OCI-LY3 (cell line): ENCODE measurements around the gene ANGPTL4.
"Not testable (repeated sequence)": the region's sequence is repeated elsewhere in the genome, so short reads cannot be mapped to it uniquely, and the experiment has no call there.

Source experiments
- H2AFZ ChIP-seq: fragments of 200-600, 300-600 bp; shearing (Covaris generic); 2 replicates; pipeline ENCODE4 v1.6.0; 2014; ENCODE audit warnings: antibody characterized with exemption, low read depth, low read length
- H3K27ac ChIP-seq: fragments of 200-600, 300-600 bp; sonication (generic); 2 replicates; pipeline ENCODE4 v1.5.1; 2014; ENCODE audit warnings: mild to moderate bottlenecking, low read length, moderate library complexity, mixed read lengths
- H3K27me3 ChIP-seq: fragments of 200-600, 300-600 bp; sonication (generic); 2 replicates; pipeline ENCODE4 v1.6.1; 2014; ENCODE audit warnings: low read depth, low read length, mixed read lengths
- H3K36me3 ChIP-seq: fragments of 200-600, 300-600 bp; sonication (generic); replicated peaks from 2 replicates; pipeline ENCODE3; 2014; ENCODE audit warnings: low read depth, low read length, mixed read lengths
- H3K4me1 ChIP-seq: fragments of 300-600, 200-600 bp; sonication (generic); 2 replicates; pipeline ENCODE4 v1.6.1; 2014; ENCODE audit warnings: low read length, mixed read lengths
- H3K4me2 ChIP-seq: fragments of 200-600, 300-600 bp; sonication (generic); 2 replicates; pipeline ENCODE4 v1.6.1; 2014; ENCODE audit warnings: low read length, mixed read lengths
- H3K4me3 ChIP-seq: fragments of 300-600, 200-600 bp; sonication (generic); 2 replicates; pipeline ENCODE4 v1.5.1; 2014; ENCODE audit warnings: antibody characterized with exemption, mild to moderate bottlenecking, low read length, moderate library complexity
- H3K79me2 ChIP-seq: fragments of 300-600, 200-600 bp; shearing (Covaris generic); 2 replicates; pipeline ENCODE4 v1.6.1; 2014; ENCODE audit warnings: mild to moderate bottlenecking, low read length, mixed read lengths
- H3K9ac ChIP-seq: fragments of 300-600, 200-600 bp; shearing (Covaris generic); 2 replicates; pipeline ENCODE4 v1.6.0; 2014; ENCODE audit warnings: mild to moderate bottlenecking, low read length, moderate library complexity
- H3K9me3 ChIP-seq: fragments of 200-600, 300-600 bp; shearing (Covaris generic); 2 replicates; pipeline ENCODE4 v1.6.1; 2014; ENCODE audit warnings: low read length, mixed read lengths; ENCODE audit not compliant: insufficient read depth
- H4K20me1 ChIP-seq: fragments of 200-600, 300-600 bp; sonication (generic); 2 replicates; pipeline ENCODE4 v1.6.1; 2016; ENCODE audit warnings: low read length, mixed read lengths; ENCODE audit not compliant: insufficient read depth
- CTCF ChIP-seq: fragments of 200-600, 300-600 bp; sonication (generic); IDR thresholded peaks from 2 replicates; pipeline ENCODE4 v1.5.1; 2014; ENCODE audit warnings: antibody characterized with exemption, low read length, low read depth
- EZH2phosphoT487 ChIP-seq: fragments of 200-600 bp; shearing (Covaris generic); IDR thresholded peaks from 2 replicates; pipeline ENCODE4 v1.6.1; 2018; ENCODE audit warnings: antibody characterized with exemption, mixed run types, low read depth

The ANGPTL4 gene

GRCh38 chr19:8342316-8342683 is 21.7 kb upstream of the ANGPTL4 start:
- H3K27me3 ChIP-seq: no peaks in the 10 kb centered on the region
- H3K4me2 ChIP-seq: no peak overlapping the region
- no peaks in the 10 kb centered on the region for H3K79me2 ChIP-seq
- H3K36me3 ChIP-seq: no peaks in the 10 kb centered on the region
- no peak overlapping the region for H2AFZ ChIP-seq
- no peaks in the 10 kb centered on the region for H4K20me1 ChIP-seq
- H3K9me3 ChIP-seq: no peaks in the 10 kb centered on the region
- no peaks in the 10 kb centered on the region for H3K4me1 ChIP-seq
- H3K27ac ChIP-seq: no peak overlapping the region
- H3K9ac ChIP-seq: no peak overlapping the region
- TF ChIP-seq CTCF (no peak), EZH2phosphoT487 (no peak)
- no peak overlapping the region for H3K4me3 ChIP-seq

GRCh38 chr19:8342684-8343482 is 21.1 kb upstream of the ANGPTL4 start, which contains the start of gene KANK3:
Gene KANK3 (minus strand): TSS chr19:8343262. CDS start chr19:8337828, 5,434 bp downstream.
- Histone ChIP-seq H2AFZ (no peak within 1 kb of the TSS), H3K4me3 (no peak within 1 kb of the TSS), H3K79me2 (no peaks in the 10 kb centered on the region), H3K27ac (no peak within 1 kb of the TSS), H4K20me1 (no peaks in the 10 kb centered on the region), H3K9ac (no peak within 1 kb of the TSS), H3K4me1 (no peaks in the 10 kb centered on the region), H3K9me3 (no peaks in the 10 kb centered on the region), H3K27me3 (no peaks in the 10 kb centered on the region), H3K36me3 (no peaks in the 10 kb centered on the region), H3K4me2 (no peak within 1 kb of the TSS)
- TF ChIP-seq EZH2phosphoT487 (no peak), CTCF (no peak)

- H3K9ac ChIP-seq: no peak overlapping the region
- H3K79me2 ChIP-seq: no peaks in the 10 kb centered on the region
- no peak for TF ChIP-seq CTCF
- no peak for TF ChIP-seq EZH2phosphoT487
- H3K9me3 ChIP-seq: no peaks in the 10 kb centered on the region
- no peaks in the 10 kb centered on the region for H4K20me1 ChIP-seq
- no peak overlapping the region for H3K27ac ChIP-seq
- no peak overlapping the region for H3K4me2 ChIP-seq
- no peaks in the 10 kb centered on the region for H3K4me1 ChIP-seq
- no peaks in the 10 kb centered on the region for H3K27me3 ChIP-seq
- no peak overlapping the region for H2AFZ ChIP-seq
- no peak overlapping the region for H3K4me3 ChIP-seq
- H3K36me3 ChIP-seq: no peaks in the 10 kb centered on the region
These were observed 20.5 kb upstream of the ANGPTL4 start for GRCh38 chr19:8343483-8343844.

GRCh38 chr19:8349629-8350372 is 14.2 kb upstream of the ANGPTL4 start:
- H3K36me3 ChIP-seq, H3K9ac ChIP-seq, H3K79me2 ChIP-seq, H3K4me3 ChIP-seq, H3K27ac ChIP-seq, H3K4me1 ChIP-seq, H3K9me3 ChIP-seq, H2AFZ ChIP-seq, H3K4me2 ChIP-seq, H4K20me1 ChIP-seq, H3K27me3 ChIP-seq: not testable (repeated sequence)
